GM12878 (cell line): Measurements from ENCODE around the gene TRIM54. TPM values are rescaled to one million over a fixed set of nuclear protein-coding genes. Genes with fewer than 3 reads are reported as not detected.

Experiments
- ATAC-seq: fragments of 200-7000 bp; cut with Tn5 transposase; 3 replicates; pipeline ENCODE4 v1.9.1; 2020; ENCODE audit warnings: mild to moderate bottlenecking, moderate library complexity
- BruUV-seq: library from RNA; stranded (reverse); fragments of 400-500 nt; replicated peaks from 2 replicates; lab custom pipeline; 2021; lab: Mats Ljungman, UMichigan
- CTCF ChIA-PET: fragments of 300-600 bp; sonication (Branson Sonifier 250); formaldehyde crosslinking; extraction: SDS; loops from one replicate; lab custom pipeline; 2021; ENCODE audit warnings: inconsistent platforms; lab: Yijun Ruan, JAX
- POLR2A ChIA-PET: fragments of 350-600 bp; formaldehyde crosslinking; extraction: SDS; loops from one replicate; lab custom pipeline; 2021; ENCODE audit warnings: inconsistent platforms; lab: Charles Lee
- RAD21 ChIA-PET: fragments of 300-600 bp; sonication (Branson Sonifier 250); formaldehyde crosslinking; loops from one replicate; lab custom pipeline; 2023; ENCODE audit warnings: antibody characterized with exemption; ENCODE audit not compliant: unreplicated experiment; lab: Charles Lee
- SMC1A ChIA-PET: fragments of 300-600 bp; sonication (Branson Sonifier 250); formaldehyde crosslinking; loops from one replicate; lab custom pipeline; 2023; ENCODE audit not compliant: unreplicated experiment, uncharacterized antibody; lab: Charles Lee
- DNase-seq: peaks from one replicate; pipeline ENCODE4 v3.0.0-alpha.2; 2011; ENCODE audit warnings: low read depth, low spot score
- FAIRE-seq: peaks from 3 replicates; lab custom pipeline; 2011; peaks lifted over from hg19 to GRCh38; lab: Jason Lieb, UNC
- H2AFZ ChIP-seq: 2 replicates; pipeline ENCODE4 v1.6.0; 2011; ENCODE audit warnings: low read depth, low read length, control low read depth; ENCODE audit not compliant: control insufficient read depth
- H3K27ac ChIP-seq: 2 replicates; pipeline ENCODE4 v1.5.1; 2011; ENCODE audit warnings: control low read depth; ENCODE audit not compliant: control insufficient read depth, insufficient read depth
- H3K27me3 ChIP-seq, 2 experiments: replicated peaks in 1 of 2; 2 replicates each; pipeline versions ENCODE4 v1.6.0 to v1.6.1; 2011; ENCODE audit warnings: low read length in 1 of 2; ENCODE audit not compliant: control insufficient read depth in 2 of 2, insufficient read depth in 2 of 2
- H3K36me3 ChIP-seq, 2 experiments: 2 replicates each; pipeline ENCODE4 v1.5.1; 2011; ENCODE audit warnings: low read length in 1 of 2; ENCODE audit not compliant: control insufficient read depth in 2 of 2, insufficient read depth in 2 of 2
- H3K4me1 ChIP-seq: 2 replicates; pipeline ENCODE4 v1.6.1; 2011; ENCODE audit warnings: mild to moderate bottlenecking, low read length, moderate library complexity, mixed read lengths; ENCODE audit not compliant: control insufficient read depth, insufficient read depth
- H3K4me2 ChIP-seq: 2 replicates; pipeline ENCODE4 v1.6.0; 2011; ENCODE audit warnings: control low read depth; ENCODE audit not compliant: control insufficient read depth, insufficient read depth
- H3K4me3 ChIP-seq: fragments of 200-600 bp; sonication (generic); 2 replicates; pipeline ENCODE4 v1.5.1; 2016
- H3K79me2 ChIP-seq: 2 replicates; pipeline ENCODE4 v1.6.0; 2011; ENCODE audit warnings: low read length; ENCODE audit not compliant: control insufficient read depth, insufficient read depth
- H3K9ac ChIP-seq: 2 replicates; pipeline ENCODE4 v1.8.0; 2011; ENCODE audit warnings: low read length, control low read depth, mixed read lengths; ENCODE audit not compliant: control insufficient read depth, insufficient read depth
- H3K9me3 ChIP-seq: replicated peaks from 3 replicates; pipeline ENCODE4 v1.5.1; 2011; ENCODE audit warnings: mild to moderate bottlenecking, low read length; ENCODE audit not compliant: control insufficient read depth, insufficient read depth
- H4K20me1 ChIP-seq: 2 replicates; pipeline ENCODE4 v1.6.0; 2011; ENCODE audit not compliant: control insufficient read depth, insufficient read depth
- CREM ChIP-seq: IDR thresholded peaks from 2 replicates; pipeline ENCODE4 v1.6.1; 2014; ENCODE audit warnings: antibody characterized with exemption, low read depth
- EGR1 ChIP-seq, 2 experiments: IDR thresholded peaks; 1 replicate in 1 of 2; 2 replicates in 1 of 2; pipeline ENCODE4 v1.6.1; 2011 to 2012; ENCODE audit warnings: low read depth in 2 of 2, low read length in 2 of 2, borderline replicate concordance in 1 of 2, mild to moderate bottlenecking in 1 of 2, moderate library complexity in 1 of 2
- GABPA ChIP-seq: IDR thresholded peaks from 2 replicates; pipeline ENCODE4 v1.6.1; 2014; ENCODE audit warnings: antibody characterized with exemption, low read depth, mild to moderate bottlenecking, inconsistent platforms
- JUND ChIP-seq: IDR thresholded peaks from 2 replicates; pipeline ENCODE4 v1.6.1; 2012; ENCODE audit warnings: low read depth, mild to moderate bottlenecking, low read length, improper control_type of control experiment, moderate library complexity
- POLR2A ChIP-seq: IDR thresholded peaks from 2 replicates; pipeline ENCODE4 v1.6.1; 2011; ENCODE audit warnings: low read depth, mild to moderate bottlenecking, low read length
- RAD21 ChIP-seq: IDR thresholded peaks from 2 replicates; pipeline ENCODE4 v1.6.1; 2011; ENCODE audit warnings: mild to moderate bottlenecking, low read depth, low read length, moderate library complexity; ENCODE audit not compliant: insufficient read depth
- RFX5 ChIP-seq: IDR thresholded peaks from 2 replicates; pipeline ENCODE4 v1.6.1; 2011; ENCODE audit warnings: low read depth, low read length, improper control_type of control experiment
- STAT3 ChIP-seq: IDR thresholded peaks from 2 replicates; pipeline ENCODE4 v1.6.1; 2011; ENCODE audit warnings: low read depth, low read length, improper control_type of control experiment
- SUPT20H ChIP-seq: IDR thresholded peaks from 2 replicates; pipeline ENCODE4 v1.6.1; 2011; ENCODE audit warnings: low read depth, mild to moderate bottlenecking, low read length, moderate library complexity, borderline replicate concordance; ENCODE audit not compliant: control insufficient read depth
- TARDBP ChIP-seq: IDR thresholded peaks from 2 replicates; pipeline ENCODE4 v1.6.1; 2016; ENCODE audit warnings: borderline replicate concordance
- TCF12 ChIP-seq: IDR thresholded peaks from 2 replicates; pipeline ENCODE4 v1.6.1; 2011; ENCODE audit warnings: low read depth, mild to moderate bottlenecking, low read length
- ZBED1 ChIP-seq: IDR thresholded peaks from 2 replicates; pipeline ENCODE4 v1.6.1; 2016; ENCODE audit warnings: borderline replicate concordance
- ZNF207 ChIP-seq: fragments of 450-650 bp; IDR thresholded peaks from 2 replicates; pipeline ENCODE4 v1.6.1; 2014; ENCODE audit warnings: antibody characterized with exemption, mild to moderate bottlenecking, borderline replicate concordance
- ZNF217 ChIP-seq: fragments of 450-650 bp; IDR thresholded peaks from 2 replicates; pipeline ENCODE4 v1.6.1; 2017; ENCODE audit warnings: antibody characterized with exemption, mild to moderate bottlenecking
- ZSCAN29 ChIP-seq: fragments of 450-650 bp; IDR thresholded peaks from 2 replicates; pipeline ENCODE4 v1.6.1; 2017; ENCODE audit warnings: mild to moderate bottlenecking, moderate library complexity
- WGBS: methylation state at CpG from one replicate; pipeline ENCODE4 v1.1.6; 2016; ENCODE audit warnings: low lambda C conversion rate; ENCODE audit not compliant: insufficient replicate concordance, insufficient coverage; ENCODE audit errors: missing lambda C conversion rate; 5-methylcytosine and 5-hydroxymethylcytosine counted together
- in situ Hi-C: fragments of 300-500 bp; cut with MboI; formaldehyde crosslinking; loops from 9 replicates; pipeline ENCODE4 v1.14.3; 2018; ENCODE audit warnings: mixed read lengths
- intact Hi-C: fragments of 100-400 bp; cut with micrococcal nuclease; formaldehyde crosslinking; loops from one replicate; pipeline ENCODE4 v1.14.2; 2022; ENCODE audit not compliant: unreplicated experiment
- polyA plus RNA-seq, 11 experiments: library from polyadenylated mRNA; depleted of rRNA in 4 of 11; unstranded in 6 of 11; stranded (reverse) in 5 of 11; fragments of >200 nt; fragmentation: Nextera tagmentation in 4 of 11; fragmentation: Illumina TruSeq in 1 of 11; extraction: Ambion mirVana in 4 of 11; extraction: Trizol in 1 of 11; gene quantifications; 1 replicate in 1 of 11; 2 replicates in 10 of 11; pipeline versions ENCODE4 v1.2.1 to v1.2.3, GENCODE V29; 2011 to 2016; ENCODE audit warnings: inconsistent platforms in 2 of 11, missing spikeins in 2 of 11, low read depth in 1 of 11
- total RNA-seq, 4 experiments: library from RNA; depleted of rRNA in 3 of 4; stranded (reverse); fragments of >200 nt in 3 of 4; fragmentation: Illumina TruSeq in 1 of 4; extraction: Trizol in 1 of 4; gene quantifications; 2 replicates each; pipeline versions ENCODE4 v1.2.1 to v1.2.3, GENCODE V29; 2013 to 2021
- TF ChIP-seq, protein P1 (sequence below): fragments of 450-650 bp; formaldehyde crosslinking; IDR thresholded peaks from 2 replicates; pipeline ENCODE4 v1.5.0; 2022; ENCODE audit warnings: mild to moderate bottlenecking, missing genetic modification characterization
- TF ChIP-seq, protein P2 (sequence below): fragments of 450-650 bp; IDR thresholded peaks from 2 replicates; pipeline ENCODE4 v1.6.1; 2017; ENCODE audit warnings: low read depth, mild to moderate bottlenecking, moderate library complexity

TRIM54 gene
- total and polyA plus RNA-seq, 10 of the 15 experiments (the other 5 are each of a cell fraction or from before 2014, with no cell fraction given): 0.03 to 0.08 TPM; not detected in 8

DNA sequence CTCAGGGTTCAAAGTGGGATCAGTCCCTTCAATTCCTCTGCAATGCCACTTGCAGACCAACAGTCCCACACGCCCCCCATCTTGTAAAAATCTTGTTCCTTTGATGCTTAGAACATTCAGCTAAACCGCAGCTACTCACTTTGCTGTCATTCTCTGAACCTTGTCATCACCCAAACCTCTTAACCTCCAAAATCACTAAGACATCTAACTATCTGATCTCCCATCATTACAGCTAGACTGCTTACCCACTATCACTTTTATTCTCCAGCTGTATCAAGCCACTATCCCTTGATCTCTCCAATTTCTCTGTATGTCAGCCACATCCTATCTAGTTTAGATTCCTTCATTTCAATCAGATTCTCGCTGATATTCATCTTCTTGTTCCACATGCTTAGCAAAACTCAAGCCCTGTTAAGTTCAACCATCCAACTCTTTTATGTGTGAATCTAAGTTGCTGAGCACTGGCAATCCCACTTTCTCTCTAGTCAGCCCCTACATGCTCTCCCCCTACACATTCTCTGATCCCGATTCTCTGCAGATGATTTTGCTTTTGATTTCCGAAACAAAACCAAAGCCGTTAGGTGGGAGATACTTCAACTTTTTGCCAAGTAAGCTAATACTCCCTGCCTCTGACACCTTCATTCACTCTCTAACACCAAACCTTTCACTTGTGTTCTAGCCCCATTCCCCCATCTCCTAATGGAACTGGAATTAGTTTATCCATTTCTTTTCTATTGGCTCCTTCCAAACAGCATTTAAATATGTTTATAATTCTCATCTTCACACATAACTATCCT is 69.8 kb downstream of the TRIM54 start:
- H3K79me2 ChIP-seq: peaks cover 67% of the 10 kb centered on the region
- peak overlapping the region; percentile 19; the same call in 1 of the 2 replicates for H3K4me2 ChIP-seq
- no peak for ATAC-seq
- H4K20me1 ChIP-seq: no peaks in the 10 kb centered on the region
- no peaks in the 10 kb centered on the region for H3K27me3 ChIP-seq
- no peak overlapping the region for H3K4me3 ChIP-seq
- BruUV-seq: TSS peak; percentile 12
- no peak overlapping the region for H3K9ac ChIP-seq
- H3K27ac ChIP-seq: no peak overlapping the region
- intact Hi-C loops (loop anchor here (10.0 kb wide), 1 partner anchor 137 kb away; the partner anchor contains the start of genes ATRAID, CAD and SLC5A6), in situ Hi-C loops (no loop called here)
- SMC1A ChIA-PET: interaction anchor here (0.6 to 2.6 kb wide), 4 partner anchors 18 to 29 kb away, joined by 3 to 9 read pairs (median 4); partner anchors contain the start of genes EIF2B4, SNX17 and ZNF513
- no peaks in the 10 kb centered on the region for H3K9me3 ChIP-seq
- H3K36me3 ChIP-seq: no peaks in the 10 kb centered on the region; a peak in 1 of 4 replicates
- no peaks in the 10 kb centered on the region; the same call in 1 of the 2 replicates for H3K4me1 ChIP-seq
- WGBS: 88% methylated on average over 6 of the region's 6 CpGs
- no peak for DNase-seq
- POLR2A ChIA-PET: interaction anchor here (0.7 to 1.7 kb wide), 3 partner anchors 17 to 76 kb away, joined by 3 to 4 read pairs (median 3); no protein-coding TSS in a partner anchor
- no peak for FAIRE-seq
- TF ChIP-seq ZNF217 (no peak), GABPA (no peak), RFX5 (no peak), ZNF207 (no peak), POLR2A (no peak), TARDBP (no peak), SUPT20H (no peak), TCF12 (no peak), EGR1 (IDR thresholded peaks at IDR 0.05; ENCODE audit: borderline replicate concordance in 1 of 2, low read depth in 2 of 2, low read length in 2 of 2) (no peak), RAD21 (no peak), JUND (no peak), ZBED1 (no peak), STAT3 (no peak), ZSCAN29 (no peak), CREM (no peak)
- TF ChIP-seq, protein P1, sequence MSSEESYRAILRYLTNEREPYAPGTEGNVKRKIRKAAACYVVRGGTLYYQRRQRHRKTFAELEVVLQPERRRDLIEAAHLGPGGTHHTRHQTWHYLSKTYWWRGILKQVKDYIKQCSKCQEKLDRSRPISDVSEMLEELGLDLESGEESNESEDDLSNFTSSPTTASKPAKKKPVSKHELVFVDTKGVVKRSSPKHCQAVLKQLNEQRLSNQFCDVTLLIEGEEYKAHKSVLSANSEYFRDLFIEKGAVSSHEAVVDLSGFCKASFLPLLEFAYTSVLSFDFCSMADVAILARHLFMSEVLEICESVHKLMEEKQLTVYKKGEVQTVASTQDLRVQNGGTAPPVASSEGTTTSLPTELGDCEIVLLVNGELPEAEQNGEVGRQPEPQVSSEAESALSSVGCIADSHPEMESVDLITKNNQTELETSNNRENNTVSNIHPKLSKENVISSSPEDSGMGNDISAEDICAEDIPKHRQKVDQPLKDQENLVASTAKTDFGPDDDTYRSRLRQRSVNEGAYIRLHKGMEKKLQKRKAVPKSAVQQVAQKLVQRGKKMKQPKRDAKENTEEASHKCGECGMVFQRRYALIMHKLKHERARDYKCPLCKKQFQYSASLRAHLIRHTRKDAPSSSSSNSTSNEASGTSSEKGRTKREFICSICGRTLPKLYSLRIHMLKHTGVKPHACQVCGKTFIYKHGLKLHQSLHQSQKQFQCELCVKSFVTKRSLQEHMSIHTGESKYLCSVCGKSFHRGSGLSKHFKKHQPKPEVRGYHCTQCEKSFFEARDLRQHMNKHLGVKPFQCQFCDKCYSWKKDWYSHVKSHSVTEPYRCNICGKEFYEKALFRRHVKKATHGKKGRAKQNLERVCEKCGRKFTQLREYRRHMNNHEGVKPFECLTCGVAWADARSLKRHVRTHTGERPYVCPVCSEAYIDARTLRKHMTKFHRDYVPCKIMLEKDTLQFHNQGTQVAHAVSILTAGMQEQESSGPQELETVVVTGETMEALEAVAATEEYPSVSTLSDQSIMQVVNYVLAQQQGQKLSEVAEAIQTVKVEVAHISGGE (CRISPR knock-in tag): no peak
- TF ChIP-seq, protein P2, sequence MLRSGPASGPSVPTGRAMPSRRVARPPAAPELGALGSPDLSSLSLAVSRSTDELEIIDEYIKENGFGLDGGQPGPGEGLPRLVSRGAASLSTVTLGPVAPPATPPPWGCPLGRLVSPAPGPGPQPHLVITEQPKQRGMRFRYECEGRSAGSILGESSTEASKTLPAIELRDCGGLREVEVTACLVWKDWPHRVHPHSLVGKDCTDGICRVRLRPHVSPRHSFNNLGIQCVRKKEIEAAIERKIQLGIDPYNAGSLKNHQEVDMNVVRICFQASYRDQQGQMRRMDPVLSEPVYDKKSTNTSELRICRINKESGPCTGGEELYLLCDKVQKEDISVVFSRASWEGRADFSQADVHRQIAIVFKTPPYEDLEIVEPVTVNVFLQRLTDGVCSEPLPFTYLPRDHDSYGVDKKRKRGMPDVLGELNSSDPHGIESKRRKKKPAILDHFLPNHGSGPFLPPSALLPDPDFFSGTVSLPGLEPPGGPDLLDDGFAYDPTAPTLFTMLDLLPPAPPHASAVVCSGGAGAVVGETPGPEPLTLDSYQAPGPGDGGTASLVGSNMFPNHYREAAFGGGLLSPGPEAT: no peak
- H2AFZ ChIP-seq: no peak overlapping the region
- RAD21 ChIA-PET: no interaction called here
- CTCF ChIA-PET: interaction anchor here (0.9 to 3.3 kb wide), 4 partner anchors 19 to 79 kb away, joined by 3 to 7 read pairs (median 4); partner anchors contain the start of gene SNX17
